ENCODE results near the gene L1TD1. TPM values are rescaled to one million over a fixed set of nuclear protein-coding genes. Genes with fewer than 3 reads are reported as not detected.
"Not testable (repeated sequence)": the region's sequence is repeated elsewhere in the genome, so short reads cannot be mapped to it uniquely, and the experiment has no call there.

L1TD1 gene
- total RNA-seq, result under 1 TPM; 0.07 to 0.09 TPM

GRCh38 chr1:62194651-62195544 lies at the start of gene L1TD1:
Gene L1TD1 (plus strand): TSS chr1:62194849. CDS start chr1:62206629, 11,780 bp downstream.
- Mint-ChIP-seq H3K9me3 (ENCODE audit: low read depth) (no peaks in the 10 kb centered on the region), H3K4me3 (no peak within 1 kb of the TSS), H3K27ac (no peak within 1 kb of the TSS), H3K27me3 (peaks cover 23% of the 10 kb centered on the region), H3K36me3 (ENCODE audit: low read depth) (no peaks in the 10 kb centered on the region), H3K4me1 (peaks cover 5% of the 10 kb centered on the region)
- peak; percentile 12 for ATAC-seq
- intact Hi-C loops (cut with DNase I, micrococcal nuclease), result no loop called here
- ChIA-PET POLR2A (no interaction called here), CTCF (no interaction called here)
- no peak for DNase-seq

- Mint-ChIP-seq H3K9me3 (ENCODE audit: low read depth) (no peaks in the 10 kb centered on the region), H3K27ac (no peak overlapping the region), H3K36me3 (ENCODE audit: low read depth) (peaks cover 2% of the 10 kb centered on the region), H3K4me3 (no peak overlapping the region), H3K27me3 (no peaks in the 10 kb centered on the region), H3K4me1 (no peaks in the 10 kb centered on the region)
- no peak for ATAC-seq
- ChIA-PET POLR2A (no interaction called here), CTCF (no interaction called here)
- intact Hi-C loops (cut with DNase I, micrococcal nuclease), result no loop called here
- DNase-seq, result no peak
These were observed 34.7 kb upstream of the L1TD1 start for GRCh38 chr1:62159940-62160348.

GRCh38 chr1:62161711-62162110 lies 32.9 kb upstream of the L1TD1 start:
- Mint-ChIP-seq H3K9me3 (ENCODE audit: low read depth) (no peaks in the 10 kb centered on the region), H3K4me1 (no peaks in the 10 kb centered on the region), H3K27ac (no peak overlapping the region), H3K4me3 (no peak overlapping the region), H3K27me3 (no peaks in the 10 kb centered on the region), H3K36me3 (ENCODE audit: low read depth) (peaks cover 2% of the 10 kb centered on the region)
- no peak for ATAC-seq
- ChIA-PET POLR2A (no interaction called here), CTCF (interaction anchor here (0.7 kb wide), 1 partner anchor 14 kb away, joined by 5 read pairs; no protein-coding TSS in a partner anchor)
- intact Hi-C loops (cut with DNase I, micrococcal nuclease), result no loop called here
- no peak for DNase-seq

- ATAC-seq; intact Hi-C loops (cut with DNase I, micrococcal nuclease); H3K27ac Mint-ChIP-seq; H3K9me3 Mint-ChIP-seq (ENCODE audit: low read depth); H3K36me3 Mint-ChIP-seq (ENCODE audit: low read depth); CTCF ChIA-PET; H3K27me3 Mint-ChIP-seq; POLR2A ChIA-PET; H3K4me3 Mint-ChIP-seq; H3K4me1 Mint-ChIP-seq; DNase-seq: not testable (repeated sequence)
These were observed 24.3 kb upstream of the L1TD1 start for GRCh38 chr1:62170380-62170779.

- Mint-ChIP-seq H3K36me3 (ENCODE audit: low read depth) (no peaks in the 10 kb centered on the region), H3K27me3 (no peaks in the 10 kb centered on the region), H3K27ac (no peak overlapping the region), H3K9me3 (ENCODE audit: low read depth) (no peaks in the 10 kb centered on the region), H3K4me3 (no peak overlapping the region), H3K4me1 (no peaks in the 10 kb centered on the region)
- peak; percentile 52 for DNase-seq
- intact Hi-C loops (cut with DNase I, micrococcal nuclease), result loop anchor here (1.0 kb wide), 2 partner anchors 232 to 571 kb away; no protein-coding TSS in a partner anchor
- POLR2A ChIA-PET, result interaction anchor here (0.5 to 0.6 kb wide), 2 partner anchors 129 to 299 kb away, joined by 3 to 4 read pairs; no protein-coding TSS in a partner anchor
- CTCF ChIA-PET, result interaction anchor here (0.6 to 3.0 kb wide), 19 partner anchors 9 to 1364 kb away, joined by 3 to 63 read pairs (median 5); no protein-coding TSS in a partner anchor
- ATAC-seq, result peak; percentile 51
These were observed 19.0 kb upstream of the L1TD1 start for GRCh38 chr1:62175568-62176179.

- H3K27ac Mint-ChIP-seq, result no peak overlapping the region
- no peaks in the 10 kb centered on the region for H3K36me3 Mint-ChIP-seq (ENCODE audit: low read depth)
- no peaks in the 10 kb centered on the region for H3K4me1 Mint-ChIP-seq
- H3K4me3 Mint-ChIP-seq, result no peak overlapping the region
- no peak for ATAC-seq
- intact Hi-C loops (cut with DNase I, micrococcal nuclease), result no loop called here
- no peaks in the 10 kb centered on the region for H3K9me3 Mint-ChIP-seq (ENCODE audit: low read depth)
- ChIA-PET POLR2A (no interaction called here), CTCF (interaction anchor here (1.5 to 3.0 kb wide), 7 partner anchors 8 to 253 kb away, joined by 4 to 63 read pairs (median 6); no protein-coding TSS in a partner anchor)
- DNase-seq, result no peak
- no peaks in the 10 kb centered on the region for H3K27me3 Mint-ChIP-seq
These were observed 17.9 kb upstream of the L1TD1 start for GRCh38 chr1:62176597-62177312.

GRCh38 chr1:62177621-62178020 lies 17.0 kb upstream of the L1TD1 start:
- intact Hi-C loops (cut with DNase I, micrococcal nuclease), result no loop called here
- ChIA-PET POLR2A (no interaction called here), CTCF (no interaction called here)
- Mint-ChIP-seq H3K4me1 (no peaks in the 10 kb centered on the region), H3K36me3 (ENCODE audit: low read depth) (no peaks in the 10 kb centered on the region), H3K4me3 (no peak overlapping the region), H3K9me3 (ENCODE audit: low read depth) (no peaks in the 10 kb centered on the region), H3K27me3 (no peaks in the 10 kb centered on the region), H3K27ac (no peak overlapping the region)
- DNase-seq, result no peak
- ATAC-seq, result no peak

GRCh38 chr1:62178372-62178771 lies 16.3 kb upstream of the L1TD1 start:
- DNase-seq (no peak), ATAC-seq (no peak)
- no peaks in the 10 kb centered on the region for H3K9me3 Mint-ChIP-seq (ENCODE audit: low read depth)
- ChIA-PET POLR2A (no interaction called here), CTCF (no interaction called here)
- no peak overlapping the region for H3K27ac Mint-ChIP-seq
- no peaks in the 10 kb centered on the region for H3K4me1 Mint-ChIP-seq
- H3K36me3 Mint-ChIP-seq (ENCODE audit: low read depth), result no peaks in the 10 kb centered on the region
- no peaks in the 10 kb centered on the region for H3K27me3 Mint-ChIP-seq
- no peak overlapping the region for H3K4me3 Mint-ChIP-seq
- intact Hi-C loops (cut with DNase I, micrococcal nuclease), result no loop called here

- H3K36me3 Mint-ChIP-seq (ENCODE audit: low read depth); H3K27ac Mint-ChIP-seq; H3K4me3 Mint-ChIP-seq; intact Hi-C loops (cut with DNase I, micrococcal nuclease); H3K9me3 Mint-ChIP-seq (ENCODE audit: low read depth); H3K4me1 Mint-ChIP-seq; DNase-seq; ATAC-seq; POLR2A ChIA-PET; H3K27me3 Mint-ChIP-seq: not testable (repeated sequence)
- CTCF ChIA-PET, result interaction anchor here (1.6 kb wide), 1 partner anchor 36 kb away, joined by 4 read pairs; no protein-coding TSS in a partner anchor
These were observed 14.6 kb upstream of the L1TD1 start for GRCh38 chr1:62180054-62180453.

- Mint-ChIP-seq H3K9me3 (ENCODE audit: low read depth) (no peaks in the 10 kb centered on the region), H3K27ac (no peak overlapping the region), H3K4me3 (no peak overlapping the region), H3K4me1 (no peaks in the 10 kb centered on the region), H3K27me3 (no peaks in the 10 kb centered on the region), H3K36me3 (ENCODE audit: low read depth) (no peaks in the 10 kb centered on the region)
- ChIA-PET POLR2A (no interaction called here), CTCF (interaction anchor here (1.6 kb wide), 1 partner anchor 36 kb away, joined by 4 read pairs; no protein-coding TSS in a partner anchor)
- ATAC-seq (no peak), DNase-seq (no peak)
- intact Hi-C loops (cut with DNase I, micrococcal nuclease), result no loop called here
These were observed 14.0 kb upstream of the L1TD1 start for GRCh38 chr1:62180639-62181038.

GRCh38 chr1:62181532-62181931 lies 13.1 kb upstream of the L1TD1 start:
- intact Hi-C loops (cut with DNase I, micrococcal nuclease), result no loop called here
- CTCF ChIA-PET, result interaction anchor here (0.8 kb wide), 1 partner anchor 280 kb away, joined by 4 read pairs; no protein-coding TSS in a partner anchor
- no peaks in the 10 kb centered on the region for H3K9me3 Mint-ChIP-seq (ENCODE audit: low read depth)
- H3K27ac Mint-ChIP-seq, result no peak overlapping the region
- no peaks in the 10 kb centered on the region for H3K4me1 Mint-ChIP-seq
- DNase-seq (no peak), ATAC-seq (no peak)
- no peaks in the 10 kb centered on the region for H3K36me3 Mint-ChIP-seq (ENCODE audit: low read depth)
- POLR2A ChIA-PET, result no interaction called here
- H3K4me3 Mint-ChIP-seq, result no peak overlapping the region
- H3K27me3 Mint-ChIP-seq, result no peaks in the 10 kb centered on the region
